ENCODE measurements around the gene OR52K2.

DNA sequence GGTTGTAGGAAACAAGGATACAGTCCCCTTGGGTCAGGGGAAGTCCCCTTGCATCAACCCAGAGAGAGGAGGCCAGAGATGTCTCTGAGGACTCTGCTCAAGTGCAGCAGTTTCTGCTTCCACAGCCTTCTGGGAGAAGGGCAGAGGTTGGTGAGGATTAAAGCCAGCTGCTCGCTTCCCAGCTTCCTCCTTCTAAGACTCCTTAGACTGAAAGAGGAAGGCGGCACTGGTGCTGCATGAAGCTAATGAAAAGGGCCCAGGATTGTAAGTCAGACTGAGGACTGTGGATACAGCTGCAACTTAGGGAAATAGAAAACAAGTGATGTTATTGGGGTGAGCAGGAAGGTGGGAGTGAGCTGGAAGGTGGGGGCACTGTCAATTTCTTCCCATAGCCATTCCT lies 33.4 kb downstream of the OR52K2 start, which contains the start of gene OR52K1:
- no peak for TF ChIP-seq RAD21 (conservative IDR thresholded peaks at IDR 0.05)
- no peak for TF ChIP-seq CTCF (IDR thresholded peaks at IDR 0.05; ENCODE audit: poor library complexity, severe bottlenecking)
- TF ChIP-seq MXI1 (conservative IDR thresholded peaks at IDR 0.05; ENCODE audit: poor library complexity, severe bottlenecking), result no peak
- TF ChIP-seq EZH2 (IDR thresholded peaks at IDR 0.05; ENCODE audit: borderline replicate concordance, insufficient read depth, low read length, poor library complexity, severe bottlenecking), result no peak
- no peak for TF ChIP-seq EP300 (conservative IDR thresholded peaks at IDR 0.05; ENCODE audit: poor library complexity, severe bottlenecking)
